HG03442 (cell line): ENCODE results near the gene RNASE8.

Experiments used
- ATAC-seq: cut with Tn5 transposase; IDR thresholded peaks from one replicate; pipeline ENCODE4 v1.9.1; 2021; ENCODE audit warnings: mild to moderate bottlenecking, moderate library complexity; ENCODE audit not compliant: unreplicated experiment

RNASE8 gene

GRCh38 chr14:21050597-21050996, 7.0 kb upstream of the RNASE8 start:
- ATAC-seq: no peak

- ATAC-seq: no peak
Observed at GRCh38 chr14:21053184-21054122, 4.2 kb upstream of the RNASE8 start.

DNA sequence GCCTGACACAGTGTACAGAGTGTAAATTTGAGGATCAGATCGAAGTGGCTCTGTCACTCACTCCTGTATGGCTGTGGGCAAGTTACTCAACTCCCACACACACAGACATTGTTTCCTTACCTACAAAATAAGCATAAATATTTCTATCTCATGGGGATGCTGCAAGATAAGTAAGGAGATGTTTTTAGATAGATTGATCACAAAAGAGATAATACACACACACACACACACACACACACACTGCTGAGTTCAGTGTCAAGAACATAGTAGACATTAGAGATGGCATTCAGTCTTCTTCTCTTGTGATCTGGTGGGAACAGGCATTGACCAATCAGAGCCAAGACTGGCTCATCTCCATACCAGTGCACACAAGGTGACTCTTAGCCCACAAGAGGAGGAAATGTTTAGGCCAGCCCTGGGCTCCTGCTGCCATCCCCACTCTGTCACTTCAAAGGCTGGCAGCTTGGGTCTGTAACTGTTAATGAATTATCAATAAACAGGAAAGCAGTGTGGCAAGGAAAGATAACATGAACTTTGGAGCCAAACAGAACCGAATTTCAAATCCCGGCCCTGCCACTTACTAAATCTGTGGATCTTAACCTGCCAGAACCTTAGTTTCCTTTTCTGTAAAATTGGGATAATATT, 3.4 kb upstream of the RNASE8 start:
- no peak for ATAC-seq

DNA sequence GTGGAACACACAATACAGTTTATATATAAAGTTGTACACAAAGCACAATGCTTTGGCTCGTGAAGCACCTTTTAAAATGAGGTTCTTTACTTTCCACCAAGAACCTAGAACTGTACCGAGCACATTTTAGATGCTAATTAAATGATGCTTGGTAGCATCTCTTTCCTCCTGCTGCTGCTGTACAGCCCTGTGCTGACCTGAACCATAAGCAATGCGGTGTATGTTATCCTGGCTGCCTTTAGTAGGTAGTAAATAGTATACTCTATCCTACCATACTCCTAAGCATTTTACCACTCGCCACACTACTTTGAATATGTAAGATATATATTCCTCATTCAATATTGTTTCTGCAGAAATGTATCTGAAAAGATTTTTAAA, 2.9 kb upstream of the RNASE8 start:
- no peak for ATAC-seq

- no peak for ATAC-seq
Observed at GRCh38 chr14:21055432-21056117, 2.0 kb upstream of the RNASE8 start.

- ATAC-seq: no peak
Observed at GRCh38 chr14:21056520-21057163, 980 bp upstream of the RNASE8 start.

- no peak for ATAC-seq
Observed at GRCh38 chr14:21058903-21059302, 1.3 kb downstream of the RNASE8 start.

DNA sequence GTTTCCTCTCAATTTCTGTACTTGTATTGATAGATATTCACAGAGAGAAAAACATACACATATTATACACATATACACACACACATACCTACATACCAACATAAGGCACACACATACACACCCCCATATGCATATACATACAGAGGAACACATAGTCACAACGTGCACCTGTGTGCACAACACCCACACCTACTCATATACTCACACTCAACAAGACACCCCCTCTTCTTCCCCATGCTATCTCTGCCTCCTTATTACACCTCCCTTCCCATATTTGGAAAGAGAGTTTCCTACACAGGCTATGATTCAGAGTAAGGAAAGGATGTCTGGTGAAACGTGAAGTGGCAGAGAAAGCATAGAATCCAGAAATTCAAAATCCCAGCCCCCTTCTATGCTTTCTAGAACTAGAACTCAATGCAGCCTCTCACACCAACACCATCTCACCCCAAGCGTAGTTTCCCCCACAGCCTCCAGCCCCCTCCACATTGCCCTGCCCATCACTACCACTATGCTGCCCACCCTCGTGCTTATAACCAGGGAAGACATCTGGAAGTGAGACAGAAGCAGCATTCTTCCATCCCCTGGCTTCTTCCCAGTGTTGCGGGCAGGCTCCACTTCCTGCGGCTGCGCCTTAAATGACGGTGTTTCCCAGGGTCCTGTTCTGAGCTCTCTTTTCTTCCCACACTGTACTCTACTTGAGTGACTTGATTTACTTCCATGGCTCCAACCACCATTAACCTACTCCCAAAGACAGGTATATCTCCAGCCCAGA, 2.4 kb downstream of the RNASE8 start:
- no peak for ATAC-seq

- ATAC-seq: no peak
Observed at GRCh38 chr14:21060614-21061346, 3.2 kb downstream of the RNASE8 start.

DNA sequence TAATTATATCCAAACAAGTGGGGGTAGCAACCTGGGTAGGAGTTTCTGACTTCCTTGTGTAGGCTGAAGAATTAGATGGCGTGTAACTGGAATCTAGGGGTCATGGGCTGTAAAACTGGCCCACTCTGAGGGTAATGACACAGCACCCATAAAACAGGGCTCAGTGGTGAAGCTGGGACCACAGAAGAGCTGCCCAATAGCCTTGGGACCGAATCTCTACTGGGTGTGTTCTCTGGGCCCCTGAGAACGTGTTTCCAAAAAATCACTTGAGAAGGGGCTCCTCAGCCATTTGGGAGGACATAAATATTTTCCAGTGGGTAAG, 3.7 kb downstream of the RNASE8 start:
- no peak for ATAC-seq

GRCh38 chr14:21063479-21063878, 5.9 kb downstream of the RNASE8 start:
- no peak for ATAC-seq

GRCh38 chr14:21066882-21067502, 9.4 kb downstream of the RNASE8 start:
- ATAC-seq: no peak

GRCh38 chr14:21068521-21069387, 11.1 kb downstream of the RNASE8 start:
- ATAC-seq: no peak

GRCh38 chr14:21069388-21070082, 11.9 kb downstream of the RNASE8 start:
- no peak for ATAC-seq

DNA sequence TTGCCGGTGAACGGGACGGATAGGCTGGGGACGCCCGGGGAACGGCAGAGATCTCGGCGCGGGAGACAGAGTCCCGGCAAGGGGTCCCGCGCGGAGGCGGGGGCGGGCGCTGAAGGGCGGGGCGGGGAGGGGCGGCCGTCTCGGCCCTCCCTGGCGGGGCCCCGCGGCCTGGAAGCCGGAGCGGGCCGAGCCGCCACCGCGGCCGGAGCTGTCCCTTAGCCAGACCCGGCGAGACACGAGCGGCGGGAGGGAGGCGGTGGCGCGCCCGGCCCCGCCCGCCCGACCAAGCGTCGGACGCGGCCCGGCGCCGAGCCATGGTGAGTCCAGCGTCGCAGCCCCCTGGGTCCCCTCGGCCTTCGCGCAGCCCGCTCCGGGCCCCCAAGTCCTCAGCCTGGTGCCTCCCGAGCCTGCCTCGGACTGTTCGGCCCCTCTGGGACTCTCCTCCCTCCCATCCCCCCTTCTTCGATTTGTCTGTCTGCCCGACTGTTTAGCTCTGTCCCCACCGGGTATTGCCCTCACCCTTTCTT, 12.5 kb downstream of the RNASE8 start, which contains the start of gene ARHGEF40:
TSS of gene ARHGEF40 (plus strand) at position 222 of the 527 bp plus-strand sequence. CDS start at position 315, 93 bp downstream.
- ATAC-seq: no peak

DNA sequence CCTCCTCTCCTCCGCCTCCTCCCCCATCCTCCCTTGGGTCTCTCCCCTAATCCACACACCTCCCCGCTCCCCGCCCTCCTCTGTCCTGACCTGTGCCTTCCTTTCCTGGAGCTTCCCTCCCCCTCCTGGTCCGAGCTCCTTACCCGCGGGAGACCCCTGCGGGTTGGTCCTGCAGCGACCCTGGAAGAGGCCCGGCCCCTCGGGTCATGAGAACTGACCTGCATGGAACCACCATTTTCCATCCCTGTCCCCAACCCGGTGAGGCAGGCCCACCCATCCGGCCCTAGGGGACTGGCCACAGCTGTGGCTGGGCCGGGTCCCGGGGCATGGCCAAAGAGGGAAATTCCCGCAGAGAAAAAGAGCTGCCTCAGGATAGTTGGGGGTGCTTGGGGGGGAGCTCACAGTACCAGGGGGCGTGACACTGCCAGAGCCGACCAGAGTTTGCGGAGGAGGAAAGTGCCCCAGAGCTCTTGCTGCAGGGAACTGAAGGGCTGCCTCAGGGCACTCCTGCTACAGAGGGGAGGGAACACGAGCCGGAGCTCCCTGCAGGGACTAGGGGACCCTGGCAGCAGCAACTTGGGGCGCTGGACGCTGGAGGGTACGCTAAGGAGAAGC, 13.1 kb downstream of the RNASE8 start:
- peak; percentile 1 for ATAC-seq
